NCI-H2196 treated with DMSO at 0.1 percent for 48 hours (cell line): ENCODE measurements around the gene IFIT2.
"Not testable (repeated sequence)": the region's sequence is repeated elsewhere in the genome, so short reads cannot be mapped to it uniquely, and the experiment has no call there.

ENCODE experiments used
- DNase-seq: peaks from one replicate; lab custom pipeline; 2025; ENCODE audit not compliant: unreplicated experiment; lab: John Stamatoyannopoulos, UW

Gene IFIT2

DNA sequence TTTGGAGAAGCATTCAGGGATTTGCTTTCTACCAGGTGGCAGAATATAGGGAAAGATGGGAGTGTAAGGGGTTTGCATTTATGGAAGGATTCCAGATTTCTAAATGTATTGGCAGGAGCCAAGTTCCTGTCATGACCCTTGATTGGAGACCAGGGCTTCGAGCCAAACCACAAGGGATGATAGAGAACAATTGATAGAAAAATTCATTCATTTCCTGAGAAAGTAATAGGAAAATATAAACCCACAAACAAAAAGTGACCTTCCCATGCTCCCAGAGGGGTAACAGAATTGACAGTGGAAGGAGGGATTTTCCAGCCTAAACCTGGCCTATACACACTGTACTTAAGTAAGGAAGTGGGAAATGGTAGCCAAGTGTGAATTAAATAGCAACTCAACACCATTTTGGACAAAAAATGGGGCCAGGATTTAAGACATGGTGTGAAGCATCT lies 22.4 kb upstream of the IFIT2 start:
- no peak for DNase-seq

DNA sequence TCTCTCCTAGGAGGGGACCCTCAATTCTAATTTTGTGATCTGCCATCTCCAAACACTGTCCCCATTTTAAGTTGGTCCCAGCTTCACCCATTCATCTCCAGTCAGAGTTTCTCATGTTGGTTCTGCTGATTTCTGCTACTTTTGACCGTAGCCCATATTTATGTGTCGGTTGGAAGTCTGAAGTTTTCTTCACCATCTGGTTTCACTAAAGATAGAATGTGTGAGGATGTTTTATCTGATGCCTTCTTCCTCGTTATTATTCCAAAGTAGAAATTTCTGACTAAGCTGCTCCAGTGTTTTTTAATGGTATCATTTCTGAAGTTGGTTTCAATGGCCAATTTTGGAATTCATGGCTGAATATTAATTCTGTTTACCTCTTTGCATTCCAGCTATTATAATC lies 21.3 kb upstream of the IFIT2 start:
- no peak for DNase-seq

GRCh38 chr10:89281606-89282395 lies 20.0 kb upstream of the IFIT2 start:
- no peak for DNase-seq

- DNase-seq: no peak
These were observed 18.6 kb upstream of the IFIT2 start for GRCh38 chr10:89283025-89283935.

DNA sequence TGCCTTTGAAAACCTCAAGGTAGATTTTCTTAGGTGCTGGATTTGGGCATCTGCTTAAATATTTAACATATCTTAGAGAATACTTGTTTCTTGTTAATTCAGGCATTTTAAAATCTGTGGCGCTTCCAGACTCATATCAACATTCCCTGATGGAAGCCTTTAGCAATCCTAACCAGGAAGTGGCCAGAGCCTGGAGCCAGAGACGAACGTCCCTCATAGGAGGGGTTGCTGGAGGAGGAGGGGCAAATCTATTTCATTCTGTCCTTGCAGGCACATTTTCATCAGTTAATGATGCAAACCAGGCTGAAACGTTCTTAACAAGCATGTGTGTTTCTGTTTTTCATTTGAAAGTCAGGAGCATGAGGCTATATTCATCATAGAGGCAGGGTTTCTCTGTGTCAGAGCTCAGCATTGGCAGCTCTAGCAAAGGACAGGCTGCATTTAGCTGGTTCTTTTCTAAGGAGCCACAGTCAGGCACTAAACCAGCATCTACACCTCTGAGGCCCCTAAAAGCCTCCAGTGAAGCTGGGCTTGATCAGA lies 17.8 kb upstream of the IFIT2 start:
- DNase-seq: no peak

- DNase-seq: not testable (repeated sequence)
These were observed 17.1 kb upstream of the IFIT2 start for GRCh38 chr10:89284711-89285110.

- DNase-seq: not testable (repeated sequence)
These were observed 16.5 kb upstream of the IFIT2 start for GRCh38 chr10:89285303-89285702.

- no peak for DNase-seq
These were observed 7.1 kb upstream of the IFIT2 start for GRCh38 chr10:89294721-89295239.

GRCh38 chr10:89295597-89295996 lies 6.2 kb upstream of the IFIT2 start:
- no peak for DNase-seq

GRCh38 chr10:89296220-89296648 lies 5.6 kb upstream of the IFIT2 start:
- DNase-seq: no peak

GRCh38 chr10:89297356-89297755 lies 4.5 kb upstream of the IFIT2 start:
- no peak for DNase-seq

- DNase-seq: no peak
These were observed 4.1 kb upstream of the IFIT2 start for GRCh38 chr10:89297791-89298190.

DNA sequence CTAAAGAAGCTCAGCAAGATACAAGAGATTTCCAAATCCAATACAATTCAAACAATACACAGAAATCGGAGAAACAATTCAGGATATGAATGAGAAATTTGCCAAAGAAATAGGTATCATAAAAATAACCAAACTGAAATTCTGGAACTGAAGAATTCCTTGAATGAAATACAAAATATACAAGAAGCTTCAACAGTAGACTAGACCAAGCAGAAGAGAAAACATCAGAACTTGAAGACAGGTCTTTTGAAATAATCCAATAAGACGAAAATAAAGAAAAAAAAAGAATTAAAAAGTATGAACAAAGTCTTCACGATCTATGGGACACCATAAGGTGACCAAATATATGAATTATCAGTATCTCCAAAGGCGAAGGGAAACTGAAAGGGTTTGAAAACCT lies 2.8 kb upstream of the IFIT2 start:
- DNase-seq: no peak

- DNase-seq: no peak
These were observed 614 bp upstream of the IFIT2 start for GRCh38 chr10:89301232-89301631.

DNA sequence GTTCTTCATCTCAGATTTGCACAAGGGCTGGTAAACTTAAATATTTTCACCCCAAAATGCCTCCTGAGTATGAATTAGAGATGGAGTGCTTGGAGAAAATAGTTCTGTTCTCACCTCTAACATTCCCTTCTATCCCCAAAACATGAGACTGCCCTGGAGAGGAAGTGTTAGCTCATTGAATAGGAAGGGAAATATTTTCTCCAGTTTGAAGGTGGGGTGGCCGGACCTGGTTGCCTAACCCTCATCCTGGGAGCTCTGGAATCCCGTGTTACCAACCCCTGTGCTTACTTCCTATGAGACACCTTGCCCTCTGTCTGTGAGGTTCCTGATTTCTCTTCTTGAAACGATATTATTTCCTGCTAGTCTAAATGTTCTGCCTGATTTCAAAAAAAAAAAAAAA lies 779 bp downstream of the IFIT2 start:
- DNase-seq: no peak

GRCh38 chr10:89303161-89303560 lies 1.3 kb downstream of the IFIT2 start:
- no peak for DNase-seq

GRCh38 chr10:89304026-89304425 lies 2.2 kb downstream of the IFIT2 start:
- no peak for DNase-seq

DNA sequence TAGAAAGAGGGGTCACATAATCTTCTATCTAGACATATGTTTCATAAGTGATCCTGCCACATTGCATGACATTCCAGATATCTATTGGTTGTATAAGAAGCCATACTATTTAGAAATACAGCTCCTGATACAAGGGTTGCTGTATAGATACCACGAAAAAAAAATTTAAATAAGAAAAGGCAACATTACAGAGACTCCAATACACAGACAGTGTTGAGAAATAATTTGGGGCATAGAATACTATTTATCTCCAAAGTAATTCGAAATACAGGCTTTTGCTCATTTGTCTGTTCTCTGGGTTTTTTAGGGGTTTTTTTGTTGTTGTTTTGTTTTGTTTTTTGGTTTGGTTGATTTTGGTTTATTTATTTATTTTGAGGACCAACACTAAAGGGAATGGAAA lies 2.6 kb downstream of the IFIT2 start:
- no peak for DNase-seq

- no peak for DNase-seq
These were observed 3.1 kb downstream of the IFIT2 start for GRCh38 chr10:89304925-89305324.

GRCh38 chr10:89305766-89306433 lies 4.1 kb downstream of the IFIT2 start:
- DNase-seq: no peak
